M059J (cell line): ENCODE results near the gene GNAI3. TPM values are rescaled to one million over a fixed set of nuclear protein-coding genes. Genes with fewer than 3 reads are reported as not detected.
A peak's percentile ranks its signal among the peaks of the same experiment; 100 is the strongest.

ENCODE experiments used
- DNase-seq: peaks from one replicate; pipeline ENCODE4 v3.0.0-alpha.2; 2012; ENCODE audit warnings: low read depth
- total RNA-seq: library from RNA; depleted of rRNA; stranded (reverse); fragments of >200 nt; shearing (Covaris generic); gene quantifications from 2 replicates; pipeline ENCODE4 v1.2.3, GENCODE V29; 2014

Gene GNAI3
- total RNA-seq, 1 experiment from 2014 or later, result 14.8 TPM

DNA sequence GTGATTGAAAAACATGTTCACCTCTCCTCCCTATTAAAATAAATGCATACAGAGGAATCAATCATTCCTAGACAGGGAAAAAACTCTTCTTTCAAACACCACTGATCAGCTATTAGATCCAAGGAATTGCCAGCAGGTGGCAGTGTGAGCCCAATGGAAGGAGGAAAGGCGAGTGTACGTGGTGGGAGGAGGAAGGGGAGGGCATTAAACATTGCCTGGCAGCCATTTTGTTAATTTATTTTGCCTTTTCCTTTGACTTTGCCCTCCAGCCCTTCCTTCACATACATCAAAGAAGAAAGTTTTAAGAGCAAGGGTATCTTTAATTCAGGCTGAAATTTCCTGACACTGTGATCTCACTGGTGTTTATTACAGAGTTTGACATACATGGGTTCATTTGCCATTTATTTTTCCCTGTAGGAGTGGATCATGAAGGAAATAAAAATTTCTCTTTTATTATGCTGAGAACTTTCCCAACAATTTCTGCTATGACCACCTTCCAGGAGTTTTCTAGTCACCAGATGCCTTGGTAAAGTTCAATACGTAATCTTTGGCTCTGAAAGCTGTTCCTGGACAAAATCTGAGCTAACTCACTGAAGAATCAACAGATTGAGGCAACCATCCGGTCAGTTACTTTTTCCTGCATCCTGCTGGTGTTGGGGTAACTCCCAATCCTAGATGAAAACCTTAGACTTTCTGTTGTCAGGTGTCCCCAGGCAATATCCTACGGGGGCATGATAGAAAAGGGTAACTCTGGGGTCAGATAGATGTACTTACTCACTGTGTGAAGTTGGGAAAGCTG is 1.9 kb upstream of the GNAI3 start:
- DNase-seq, result peak; percentile 91

DNA sequence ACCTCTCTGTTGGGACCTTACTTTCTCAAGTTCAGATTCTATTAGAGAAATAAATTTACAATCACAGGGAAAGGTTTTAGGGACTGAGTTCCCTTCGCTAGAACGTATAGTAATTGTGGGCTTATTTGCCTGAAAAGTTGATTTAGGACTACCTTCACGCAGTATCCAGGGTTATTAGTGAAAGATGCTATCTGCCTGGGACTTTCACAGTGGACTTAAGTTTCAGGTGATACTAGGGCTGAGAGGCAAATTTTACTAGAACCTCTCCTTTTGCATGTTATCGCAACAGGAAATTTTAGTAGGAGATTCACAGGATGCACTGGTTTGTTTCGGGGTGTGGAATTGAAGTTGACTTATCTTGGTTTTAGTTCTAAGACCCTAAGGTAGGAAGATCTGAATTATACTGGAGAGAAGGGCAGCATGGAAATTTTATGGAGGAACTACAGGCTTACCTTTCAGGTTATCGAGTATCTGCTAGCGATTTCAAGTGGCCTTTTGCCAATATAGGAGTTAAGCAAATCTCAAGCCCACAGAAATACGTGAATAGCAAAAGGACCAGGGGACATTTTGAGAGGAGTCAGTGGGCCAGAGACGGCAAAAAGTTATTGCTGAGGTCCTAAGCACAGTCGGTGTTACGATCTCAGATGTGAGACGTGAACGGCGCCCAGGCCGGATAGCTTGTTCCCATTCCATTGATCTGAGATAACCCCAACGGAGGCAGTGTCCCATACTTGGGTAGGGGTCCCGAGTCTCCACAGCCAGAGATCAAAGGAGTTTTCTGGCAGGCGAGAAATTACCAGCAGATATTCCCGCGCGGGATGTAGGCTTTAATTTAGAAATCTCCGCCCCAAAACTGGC is 723 bp upstream of the GNAI3 start:
- DNase-seq, result peak; percentile 34

DNA sequence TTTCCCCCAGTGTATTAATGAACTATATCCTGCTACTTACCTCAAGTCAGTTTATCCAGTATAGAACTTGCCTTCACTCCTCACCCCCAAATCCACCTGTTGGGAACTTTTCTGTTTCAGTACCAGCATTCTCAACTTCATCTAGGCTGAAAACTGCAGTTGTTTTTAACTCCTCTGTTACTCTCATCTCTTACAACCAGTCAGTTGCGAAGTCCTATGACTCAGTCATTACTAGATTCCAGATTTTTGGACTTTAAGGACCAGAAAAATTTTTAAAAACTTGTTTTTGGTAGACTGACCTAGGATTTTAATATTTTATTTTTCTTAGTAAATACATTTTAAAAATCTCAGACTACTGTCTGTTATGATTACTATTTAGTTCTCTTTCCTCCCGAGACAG is 8.1 kb downstream of the GNAI3 start:
- DNase-seq, result no peak

DNA sequence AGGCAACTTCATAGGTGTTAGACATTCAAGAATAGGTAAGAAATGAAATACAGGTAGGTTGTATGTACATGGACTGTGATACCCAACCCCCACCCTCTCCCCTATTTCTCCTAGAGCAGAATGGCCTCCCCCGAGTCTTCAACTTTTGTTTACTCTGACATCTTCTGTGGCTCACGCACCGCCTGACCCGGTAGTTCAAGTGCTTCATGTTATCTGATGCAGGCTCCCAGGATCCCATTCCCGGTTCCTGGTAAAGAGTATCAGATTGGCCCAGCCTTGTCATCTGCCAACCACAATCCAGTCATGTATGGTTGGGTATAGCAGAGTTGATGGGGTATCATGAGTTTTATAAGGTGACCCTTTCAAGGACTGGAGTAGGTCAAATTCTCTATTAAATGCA is 9.1 kb downstream of the GNAI3 start:
- no peak for DNase-seq

DNA sequence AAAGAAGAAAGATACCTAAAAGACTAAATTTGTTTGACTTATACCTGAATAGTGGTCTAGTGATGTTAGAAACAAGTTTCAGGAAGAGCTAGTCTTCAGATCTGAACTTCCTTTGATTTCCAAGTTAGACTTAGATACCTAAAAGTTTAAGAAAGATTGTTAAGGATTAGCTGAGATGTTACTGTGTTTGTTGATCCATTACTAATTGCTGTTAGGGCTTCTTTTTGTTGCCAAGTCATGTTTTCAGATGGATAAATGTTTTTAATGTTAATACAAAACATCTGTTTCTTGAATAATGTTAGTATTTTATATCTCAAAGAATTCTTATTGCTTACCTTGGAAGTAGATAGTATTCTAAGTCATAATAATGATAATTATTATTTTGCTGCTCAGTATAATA is 11.6 kb downstream of the GNAI3 start:
- DNase-seq, result no peak

DNA sequence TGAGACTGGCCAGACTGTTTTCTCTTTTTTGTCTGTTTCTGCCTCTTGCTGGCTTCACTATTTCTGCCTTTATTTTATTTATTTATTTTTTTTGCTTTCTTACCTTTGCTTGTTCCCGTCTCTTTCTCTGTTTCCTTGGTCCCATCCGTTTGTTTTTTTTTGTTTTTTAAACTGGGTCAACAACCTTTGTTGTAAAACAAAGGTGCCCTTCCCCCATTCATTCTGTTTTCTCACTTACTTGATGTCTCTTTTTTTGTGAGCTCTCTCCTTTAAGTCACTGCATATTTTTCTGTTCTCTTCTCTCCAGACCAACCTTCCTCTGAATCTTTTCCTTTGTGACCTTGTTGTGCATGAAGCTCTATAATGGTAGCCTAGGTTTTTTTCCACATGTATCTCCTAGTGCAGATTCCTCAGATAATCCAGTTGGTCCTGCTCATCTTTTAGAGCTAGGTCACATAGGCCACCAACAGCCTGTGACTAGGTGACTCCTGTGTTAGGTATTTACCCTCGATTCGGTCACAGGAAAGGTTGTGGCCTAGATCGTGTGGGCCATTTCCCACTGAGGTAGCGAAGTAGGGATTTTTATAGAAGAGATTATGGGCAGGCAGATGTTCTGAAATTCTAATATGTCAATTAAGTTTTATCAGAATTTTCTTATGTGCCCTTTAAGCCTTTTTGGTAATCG is 15.9 kb downstream of the GNAI3 start:
- DNase-seq, result no peak

DNA sequence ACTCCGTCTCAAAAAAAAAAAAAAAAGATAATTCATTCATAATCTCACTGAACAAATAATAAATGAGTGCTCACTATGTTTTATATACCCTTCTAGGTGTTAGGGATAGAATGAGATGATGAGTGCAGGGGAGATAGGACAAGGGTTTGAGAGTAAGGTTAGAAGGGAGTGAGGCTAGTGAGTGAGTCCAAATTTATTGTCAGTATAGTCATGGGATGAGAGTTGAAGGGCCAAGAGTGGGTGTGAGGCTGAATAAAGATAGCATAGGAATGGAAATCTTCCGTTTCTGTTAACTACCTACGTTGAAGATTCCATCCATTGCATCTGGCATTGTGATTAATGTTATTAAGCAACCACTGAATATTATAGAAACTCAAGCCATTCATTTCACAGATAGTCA is 16.8 kb downstream of the GNAI3 start:
- no peak for DNase-seq

DNA sequence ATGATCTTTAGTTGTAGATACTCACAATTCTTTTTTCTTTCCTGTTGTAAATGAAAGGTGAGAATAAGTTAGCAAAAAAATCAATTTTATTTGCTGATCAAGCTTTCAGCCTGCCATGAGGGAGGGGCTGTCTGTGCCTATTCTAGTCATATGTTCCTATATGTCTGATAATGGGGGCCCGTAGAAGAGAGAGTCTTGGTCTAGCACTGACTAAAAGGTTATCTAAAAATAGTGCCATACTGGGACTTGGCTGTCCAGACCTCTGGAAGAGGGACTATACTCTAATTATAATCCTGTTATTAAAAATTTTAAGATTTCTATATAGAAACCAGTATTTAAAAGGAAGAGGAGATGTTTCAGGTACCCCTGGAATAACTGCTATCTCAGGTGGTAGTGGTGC is 18.6 kb downstream of the GNAI3 start:
- DNase-seq, result no peak

DNA sequence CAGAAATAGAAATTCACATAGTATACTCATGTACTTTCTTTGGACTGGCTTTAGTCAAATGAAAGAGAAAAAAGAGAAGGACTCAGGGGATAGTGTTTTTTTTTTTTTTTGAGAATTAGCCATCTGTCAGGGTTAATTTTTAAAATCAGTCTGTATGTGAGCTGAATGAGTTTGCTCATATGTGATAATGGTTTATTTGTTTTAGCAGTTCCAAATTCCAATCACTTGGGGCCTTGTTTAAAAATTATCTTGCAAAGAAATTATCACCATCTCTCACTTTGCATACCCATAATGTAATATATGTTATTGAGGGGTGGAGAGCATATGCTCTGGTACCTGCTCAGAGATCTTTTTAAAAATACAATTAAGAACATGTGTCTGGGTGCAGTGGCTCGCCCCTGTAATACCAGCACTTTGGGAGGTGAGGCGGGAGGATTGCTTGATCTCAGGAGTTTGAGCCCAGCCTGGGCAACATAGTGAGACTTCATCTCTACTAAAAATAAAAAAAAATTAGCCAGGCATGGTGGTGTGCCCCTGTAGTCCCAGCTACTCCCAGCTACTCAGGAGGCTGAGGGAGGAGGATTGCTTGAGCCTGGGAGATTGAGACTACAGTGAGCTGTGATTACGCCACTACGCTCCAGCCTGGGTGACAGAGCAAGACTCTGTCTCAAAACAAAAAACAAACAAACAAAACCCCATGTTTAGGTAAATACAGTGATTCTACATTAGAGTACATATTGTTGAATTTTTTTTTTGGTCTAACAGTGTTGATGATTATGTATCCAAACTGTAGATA is 19.7 kb downstream of the GNAI3 start:
- no peak for DNase-seq

DNA sequence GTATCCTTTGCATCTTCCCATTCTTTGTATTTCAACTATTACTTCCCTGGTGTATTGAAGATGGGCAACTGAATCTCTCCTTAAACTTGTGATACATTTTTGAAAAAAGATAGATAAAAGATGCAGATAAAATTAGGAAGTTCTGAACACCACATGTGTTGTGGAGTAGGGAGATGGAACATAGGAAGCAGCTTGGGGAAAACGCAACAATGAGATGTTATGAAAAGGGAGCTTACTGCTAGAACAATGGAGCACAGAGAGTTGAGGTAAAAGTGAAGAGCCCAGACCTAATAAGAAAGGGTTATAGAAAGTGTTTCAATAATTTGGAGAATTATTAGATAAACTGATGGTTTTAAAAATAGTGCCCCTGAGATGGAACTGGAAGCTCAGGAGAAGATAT is 20.9 kb downstream of the GNAI3 start:
- DNase-seq, result no peak

DNA sequence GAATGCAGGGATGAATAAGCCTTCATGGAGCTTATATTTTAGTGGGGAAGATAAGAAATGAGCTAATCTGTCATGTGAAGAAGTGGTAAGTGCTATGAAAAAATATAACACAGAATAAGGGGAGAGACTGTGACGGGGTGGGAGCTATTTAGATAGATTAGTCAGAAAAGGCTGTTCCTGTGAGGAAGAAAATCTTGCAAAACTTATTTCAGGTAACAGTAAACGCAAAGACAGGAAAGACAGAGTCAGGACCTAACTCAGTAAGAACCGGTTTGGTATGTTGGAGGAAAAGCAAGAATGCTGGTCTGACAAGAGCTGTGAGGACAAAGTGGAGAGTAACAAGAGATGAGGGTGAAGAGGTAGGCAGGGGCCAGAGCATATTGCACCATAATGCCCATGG is 22.0 kb downstream of the GNAI3 start:
- no peak for DNase-seq

DNA sequence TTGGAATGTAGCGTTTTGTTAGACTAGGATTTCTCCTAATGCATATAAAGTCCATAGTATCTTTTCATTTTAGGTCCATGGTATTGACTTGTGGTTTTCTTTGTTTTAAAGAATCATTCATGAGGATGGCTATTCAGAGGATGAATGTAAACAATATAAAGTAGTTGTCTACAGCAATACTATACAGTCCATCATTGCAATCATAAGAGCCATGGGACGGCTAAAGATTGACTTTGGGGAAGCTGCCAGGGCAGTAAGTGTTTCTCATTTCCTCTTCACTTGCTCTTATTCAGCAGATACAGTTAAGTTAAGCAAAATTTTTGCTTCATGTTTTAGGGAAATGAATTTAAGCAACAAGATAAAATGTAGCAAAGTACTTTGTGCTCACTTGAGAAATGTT is 25.4 kb downstream of the GNAI3 start:
- DNase-seq, result no peak

DNA sequence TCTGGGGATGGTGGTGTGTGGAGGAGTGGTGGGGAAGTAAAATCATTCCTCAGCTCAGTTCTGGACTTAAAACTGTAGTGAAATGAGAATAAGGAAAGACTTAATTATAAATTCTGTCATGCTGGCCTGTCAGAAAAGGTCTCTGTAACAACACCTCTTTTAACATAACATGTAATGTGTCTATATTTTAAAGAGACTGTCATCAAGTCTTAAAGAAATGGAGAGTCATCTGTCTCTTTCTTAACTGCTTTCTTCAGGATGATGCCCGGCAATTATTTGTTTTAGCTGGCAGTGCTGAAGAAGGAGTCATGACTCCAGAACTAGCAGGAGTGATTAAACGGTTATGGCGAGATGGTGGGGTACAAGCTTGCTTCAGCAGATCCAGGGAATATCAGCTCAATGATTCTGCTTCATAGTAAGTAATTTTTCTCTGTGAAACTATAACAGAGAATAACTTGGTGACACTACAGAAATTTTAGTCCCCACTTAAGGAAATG is 30.6 kb downstream of the GNAI3 start:
- DNase-seq, result no peak

DNA sequence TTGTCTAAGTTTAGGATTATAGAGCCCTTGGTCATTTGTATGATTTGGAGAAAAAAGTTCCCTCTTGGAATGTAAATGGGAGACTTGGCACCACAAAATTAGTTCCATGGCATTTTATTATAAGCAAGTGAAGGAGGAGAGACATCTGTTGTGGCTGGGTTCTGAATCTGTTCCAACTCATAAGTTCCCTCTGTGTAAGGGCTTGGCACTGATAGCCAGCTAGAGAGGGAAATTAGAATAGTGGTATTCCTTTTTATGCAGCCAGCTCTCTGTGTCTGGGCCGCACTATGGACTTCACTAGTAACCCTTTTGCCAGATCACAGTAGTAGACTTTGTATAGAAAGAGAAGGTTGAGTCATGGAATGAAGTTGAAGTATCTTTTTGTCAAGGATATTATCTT is 31.1 kb downstream of the GNAI3 start:
- DNase-seq, result no peak

DNA sequence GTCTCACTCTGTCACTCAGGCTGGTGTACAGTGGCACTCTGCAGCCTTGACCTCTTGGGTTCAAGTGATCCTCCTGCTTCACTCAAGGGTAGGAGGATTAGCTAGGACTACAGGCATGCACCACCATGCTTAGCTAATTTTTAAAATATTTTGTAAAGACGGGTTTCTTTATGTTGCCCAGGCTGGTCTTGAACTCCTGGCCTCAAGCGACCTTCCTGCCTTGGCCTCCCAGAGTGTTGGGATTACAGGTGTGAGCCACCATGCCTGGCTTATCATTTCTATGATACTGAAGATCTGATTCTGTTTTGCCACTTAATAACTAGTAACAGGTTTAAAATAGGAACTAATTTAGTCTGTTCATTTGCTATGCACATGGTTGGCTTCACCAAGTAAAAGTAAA is 33.6 kb downstream of the GNAI3 start:
- no peak for DNase-seq

DNA sequence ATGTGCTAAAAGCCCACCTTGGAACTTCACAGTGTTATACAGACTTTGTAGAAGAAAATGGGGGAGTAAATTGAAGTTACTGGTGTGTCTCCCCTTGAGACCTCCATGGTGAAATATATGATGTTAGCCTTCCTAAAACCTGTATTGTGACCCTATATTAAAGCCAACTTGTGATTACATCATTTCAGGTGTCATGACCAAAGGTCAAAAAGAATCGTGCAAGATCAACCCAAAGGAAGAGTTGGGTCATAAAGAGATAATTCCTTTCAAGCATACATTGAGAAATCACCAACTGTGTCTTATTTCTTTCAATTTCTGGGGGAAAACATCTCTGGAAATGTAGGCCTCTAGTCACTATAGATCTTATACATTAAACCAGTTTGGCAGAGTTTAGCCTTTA is 36.4 kb downstream of the GNAI3 start:
- DNase-seq, result no peak

DNA sequence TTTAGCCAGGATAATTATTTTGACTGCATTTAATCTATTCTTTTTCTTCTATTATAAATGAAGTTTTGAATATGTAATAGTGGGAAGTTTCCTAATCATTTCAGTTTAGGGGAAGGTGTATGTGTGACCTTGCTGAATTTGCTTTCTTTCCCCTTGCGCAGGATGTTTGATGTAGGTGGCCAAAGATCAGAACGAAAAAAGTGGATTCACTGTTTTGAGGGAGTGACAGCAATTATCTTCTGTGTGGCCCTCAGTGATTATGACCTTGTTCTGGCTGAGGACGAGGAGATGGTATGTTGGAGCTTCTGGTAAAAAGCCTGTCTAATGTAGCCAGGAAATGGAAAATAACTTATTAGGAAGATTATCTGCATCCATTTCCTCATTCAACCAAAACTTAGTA is 37.6 kb downstream of the GNAI3 start:
- no peak for DNase-seq

DNA sequence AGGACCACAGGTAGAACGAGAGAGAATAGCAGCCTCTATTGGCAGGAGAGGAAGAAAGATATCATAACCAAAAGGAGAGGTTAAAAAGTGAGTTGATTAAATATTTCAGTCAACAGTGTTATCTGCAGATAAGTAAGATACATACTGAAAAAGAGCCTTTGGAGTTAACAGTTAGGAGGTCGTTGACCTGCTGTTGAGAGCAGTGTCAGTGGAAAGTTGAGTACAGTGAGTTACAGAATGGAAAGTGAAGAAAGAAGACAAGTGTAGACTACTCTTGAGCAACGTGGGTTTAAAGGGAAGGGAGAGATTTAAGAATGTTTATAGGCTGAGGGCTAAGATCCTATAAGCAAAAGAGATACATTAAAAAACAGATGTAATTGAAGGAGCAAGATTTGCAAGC is 40.8 kb downstream of the GNAI3 start:
- DNase-seq, result no peak

DNA sequence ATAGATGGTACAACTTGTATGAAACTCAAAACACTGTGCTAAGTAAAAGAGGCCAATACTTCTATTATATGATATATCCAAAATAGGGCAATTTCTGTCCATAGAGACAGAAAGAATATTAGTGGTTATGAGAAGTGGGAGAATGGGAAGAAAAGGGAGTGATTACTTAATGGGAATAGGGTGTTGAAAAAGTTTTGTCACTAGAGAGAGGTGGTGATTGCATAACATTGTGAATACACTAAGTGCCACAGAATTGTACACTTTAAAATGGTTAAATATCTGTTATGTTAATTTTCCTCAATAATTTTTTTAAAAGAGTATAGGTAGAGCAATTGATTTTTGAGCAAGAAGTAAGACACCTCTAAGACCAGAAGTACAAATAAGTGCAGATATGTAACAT is 41.3 kb downstream of the GNAI3 start:
- DNase-seq, result no peak

DNA sequence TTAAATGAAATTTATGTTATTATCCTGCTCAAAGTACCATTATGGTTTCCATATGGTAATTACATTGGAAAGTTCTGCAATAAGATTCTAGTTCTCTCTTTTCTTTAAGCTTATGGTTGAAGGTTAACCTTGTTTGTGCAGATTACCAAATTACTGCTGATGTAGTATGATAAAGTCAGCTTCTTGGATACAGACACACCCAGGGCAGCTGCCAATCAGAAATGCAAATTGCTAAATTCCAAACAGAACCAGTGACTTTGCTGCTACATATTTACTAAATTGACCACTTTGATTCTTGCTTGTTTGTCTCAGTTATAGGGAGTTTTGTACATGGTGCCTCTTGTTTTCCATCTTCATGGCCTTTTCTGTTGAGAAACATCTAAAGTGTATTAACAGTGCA is 44.5 kb downstream of the GNAI3 start:
- DNase-seq, result no peak

DNA sequence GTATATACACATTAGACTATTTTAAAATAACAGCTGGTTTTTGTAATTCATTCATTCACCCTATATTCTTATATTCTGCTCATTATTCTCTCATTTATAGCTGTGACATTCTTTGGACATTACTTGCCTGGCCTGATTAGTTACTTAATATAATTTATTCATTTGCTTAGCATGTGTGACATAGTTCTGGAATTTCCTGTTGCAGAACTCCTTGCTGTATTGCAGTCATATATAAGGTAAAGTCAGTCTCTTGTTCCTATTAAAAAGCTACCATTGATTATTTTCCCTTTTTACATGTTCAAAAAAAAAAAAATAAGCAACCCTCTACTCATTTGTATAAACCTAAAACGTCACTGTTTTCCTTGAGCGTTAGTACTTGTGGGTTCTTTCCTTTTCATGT is 47.1 kb downstream of the GNAI3 start:
- no peak for DNase-seq

DNA sequence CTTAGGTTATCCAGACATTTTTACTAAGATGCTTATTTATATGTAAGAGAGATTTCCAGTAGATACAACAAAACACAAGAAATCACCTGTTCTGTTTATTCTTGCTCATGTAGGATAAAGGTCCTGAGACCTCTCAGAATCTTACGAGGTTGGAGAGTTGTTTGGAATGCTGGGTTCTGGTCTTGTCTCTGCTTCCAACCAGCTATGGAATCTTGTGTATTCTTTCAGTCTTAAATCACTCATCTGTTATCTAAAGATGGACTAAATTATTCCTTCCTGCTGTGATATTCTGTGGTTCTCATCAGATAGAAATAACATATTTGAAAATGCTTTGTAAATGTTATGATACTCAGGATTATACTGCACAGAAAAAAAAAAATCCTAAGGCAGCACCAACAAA is 49.7 kb downstream of the GNAI3 start:
- DNase-seq, result no peak
